Measurements from ENCODE around the gene PNLIPRP1.

DNA sequence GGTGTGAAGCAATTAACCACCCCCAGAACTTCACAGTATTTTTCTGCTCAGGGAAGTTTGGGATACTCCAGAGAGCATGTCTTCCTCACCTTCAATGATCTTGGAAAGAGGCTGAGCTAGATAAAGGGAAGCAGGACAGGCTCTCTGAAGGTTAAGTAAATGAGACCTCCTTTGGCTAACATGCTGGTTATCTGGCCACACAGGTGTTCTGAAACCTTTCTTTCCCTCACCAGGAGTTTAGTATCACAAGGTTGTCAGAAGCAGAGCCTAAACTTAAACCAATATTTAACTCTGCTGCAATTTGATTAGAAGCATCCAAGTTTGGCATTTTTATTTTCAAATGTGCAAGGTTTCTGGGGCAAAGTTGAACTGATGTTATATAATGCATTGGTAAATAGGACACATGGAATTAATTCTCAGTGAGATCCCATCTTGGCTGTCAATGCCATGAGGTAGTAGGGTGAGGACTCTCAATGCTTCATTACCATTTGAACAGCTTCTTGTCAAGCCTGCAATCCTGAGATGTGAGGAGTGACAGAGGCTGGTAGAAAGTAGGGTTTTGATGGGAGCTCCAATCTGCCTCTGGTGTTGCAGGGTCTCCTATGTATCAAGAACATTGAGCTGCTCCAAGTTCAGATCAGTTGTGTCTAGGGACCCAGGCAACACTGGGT lies 48.6 kb upstream of the PNLIPRP1 start:
- TF ChIP-seq, protein P1, sequence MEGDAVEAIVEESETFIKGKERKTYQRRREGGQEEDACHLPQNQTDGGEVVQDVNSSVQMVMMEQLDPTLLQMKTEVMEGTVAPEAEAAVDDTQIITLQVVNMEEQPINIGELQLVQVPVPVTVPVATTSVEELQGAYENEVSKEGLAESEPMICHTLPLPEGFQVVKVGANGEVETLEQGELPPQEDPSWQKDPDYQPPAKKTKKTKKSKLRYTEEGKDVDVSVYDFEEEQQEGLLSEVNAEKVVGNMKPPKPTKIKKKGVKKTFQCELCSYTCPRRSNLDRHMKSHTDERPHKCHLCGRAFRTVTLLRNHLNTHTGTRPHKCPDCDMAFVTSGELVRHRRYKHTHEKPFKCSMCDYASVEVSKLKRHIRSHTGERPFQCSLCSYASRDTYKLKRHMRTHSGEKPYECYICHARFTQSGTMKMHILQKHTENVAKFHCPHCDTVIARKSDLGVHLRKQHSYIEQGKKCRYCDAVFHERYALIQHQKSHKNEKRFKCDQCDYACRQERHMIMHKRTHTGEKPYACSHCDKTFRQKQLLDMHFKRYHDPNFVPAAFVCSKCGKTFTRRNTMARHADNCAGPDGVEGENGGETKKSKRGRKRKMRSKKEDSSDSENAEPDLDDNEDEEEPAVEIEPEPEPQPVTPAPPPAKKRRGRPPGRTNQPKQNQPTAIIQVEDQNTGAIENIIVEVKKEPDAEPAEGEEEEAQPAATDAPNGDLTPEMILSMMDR (IDR thresholded peaks at IDR 0.05; ENCODE audit: low read depth, low read length) = no peak
- TF ChIP-seq MYC (IDR thresholded peaks at IDR 0.05; ENCODE audit: low read depth, low read length) (no peak), POLR2A (IDR thresholded peaks at IDR 0.05; ENCODE audit: extremely low read depth, insufficient read length) (no peak)
- TF ChIP-seq, protein P2, sequence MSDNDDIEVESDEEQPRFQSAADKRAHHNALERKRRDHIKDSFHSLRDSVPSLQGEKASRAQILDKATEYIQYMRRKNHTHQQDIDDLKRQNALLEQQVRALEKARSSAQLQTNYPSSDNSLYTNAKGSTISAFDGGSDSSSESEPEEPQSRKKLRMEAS (IDR thresholded peaks at IDR 0.05; ENCODE audit: low read depth, low read length) = no peak

All from NB4 (cell line).